ENCODE measurements around the gene ITGBL1. TPM values are rescaled to one million over a fixed set of nuclear protein-coding genes. Genes with fewer than 3 reads are reported as not detected.

ITGBL1 gene
- total RNA-seq, 1 experiment from 2014 or later = 0.89 TPM

- H3K9me3 ChIP-seq (ENCODE audit: low read length) = no peaks in the 10 kb centered on the region
- H4K20me1 ChIP-seq (ENCODE audit: insufficient read depth, low read depth, low read length) = no peaks in the 10 kb centered on the region
- H3K4me2 ChIP-seq (ENCODE audit: low read depth, low read length, poor library complexity, severe bottlenecking) = no peak overlapping the region
- no peak overlapping the region for H2AFZ ChIP-seq (ENCODE audit: low read length)
- H3K79me2 ChIP-seq (ENCODE audit: low read length) = no peaks in the 10 kb centered on the region
- H3K4me1 ChIP-seq (ENCODE audit: low read length) = no peaks in the 10 kb centered on the region
- no peak for DNase-seq
- H3K36me3 ChIP-seq (ENCODE audit: insufficient read depth, low read length) = no peaks in the 10 kb centered on the region
- no peak overlapping the region for H3K4me3 ChIP-seq (ENCODE audit: low read length)
- H3K27me3 ChIP-seq (ENCODE audit: low read length) = no peaks in the 10 kb centered on the region
- no peak overlapping the region for H3K27ac ChIP-seq (ENCODE audit: low read length)
- no peaks in the 10 kb centered on the region for H3K9me2 ChIP-seq (replicated peaks; ENCODE audit: insufficient read depth, low read length)
- H3K9ac ChIP-seq (ENCODE audit: low read length) = no peak overlapping the region
Observed at GRCh38 chr13:101488734-101489133, 36.3 kb downstream of the ITGBL1 start.

GRCh38 chr13:101489643-101490405, 37.3 kb downstream of the ITGBL1 start:
- Histone ChIP-seq H3K9me2 (replicated peaks; ENCODE audit: insufficient read depth, low read length) (no peaks in the 10 kb centered on the region), H3K27me3 (ENCODE audit: low read length) (no peaks in the 10 kb centered on the region), H3K4me2 (ENCODE audit: low read depth, low read length, poor library complexity, severe bottlenecking) (no peak overlapping the region), H3K9ac (ENCODE audit: low read length) (no peak overlapping the region), H3K79me2 (ENCODE audit: low read length) (no peaks in the 10 kb centered on the region), H3K9me3 (ENCODE audit: low read length) (no peaks in the 10 kb centered on the region), H3K4me1 (ENCODE audit: low read length) (no peaks in the 10 kb centered on the region), H3K27ac (ENCODE audit: low read length) (no peak overlapping the region), H2AFZ (ENCODE audit: low read length) (no peak overlapping the region), H4K20me1 (ENCODE audit: insufficient read depth, low read depth, low read length) (no peaks in the 10 kb centered on the region), H3K36me3 (ENCODE audit: insufficient read depth, low read length) (no peaks in the 10 kb centered on the region), H3K4me3 (ENCODE audit: low read length) (no peak overlapping the region)
- no peak for DNase-seq

- Histone ChIP-seq H3K9ac (ENCODE audit: low read length) (no peak overlapping the region), H3K4me3 (ENCODE audit: low read length) (no peak overlapping the region), H3K4me1 (ENCODE audit: low read length) (no peaks in the 10 kb centered on the region), H3K4me2 (ENCODE audit: low read depth, low read length, poor library complexity, severe bottlenecking) (no peak overlapping the region), H3K36me3 (ENCODE audit: insufficient read depth, low read length) (no peaks in the 10 kb centered on the region), H3K9me3 (ENCODE audit: low read length) (no peaks in the 10 kb centered on the region), H4K20me1 (ENCODE audit: insufficient read depth, low read depth, low read length) (no peaks in the 10 kb centered on the region), H2AFZ (ENCODE audit: low read length) (no peak overlapping the region), H3K9me2 (replicated peaks; ENCODE audit: insufficient read depth, low read length) (no peaks in the 10 kb centered on the region), H3K79me2 (ENCODE audit: low read length) (no peaks in the 10 kb centered on the region), H3K27me3 (ENCODE audit: low read length) (no peaks in the 10 kb centered on the region), H3K27ac (ENCODE audit: low read length) (no peak overlapping the region)
- no peak for DNase-seq
Observed at GRCh38 chr13:101490406-101491015, 38.0 kb downstream of the ITGBL1 start.

GRCh38 chr13:101492251-101492910, 39.9 kb downstream of the ITGBL1 start:
- Histone ChIP-seq H4K20me1 (ENCODE audit: insufficient read depth, low read depth, low read length) (no peaks in the 10 kb centered on the region), H3K9me3 (ENCODE audit: low read length) (no peaks in the 10 kb centered on the region), H3K4me1 (ENCODE audit: low read length) (no peaks in the 10 kb centered on the region), H3K27me3 (ENCODE audit: low read length) (no peaks in the 10 kb centered on the region), H3K36me3 (ENCODE audit: insufficient read depth, low read length) (no peaks in the 10 kb centered on the region), H2AFZ (ENCODE audit: low read length) (no peak overlapping the region), H3K9me2 (replicated peaks; ENCODE audit: insufficient read depth, low read length) (no peaks in the 10 kb centered on the region), H3K9ac (ENCODE audit: low read length) (no peak overlapping the region), H3K27ac (ENCODE audit: low read length) (no peak overlapping the region), H3K4me2 (ENCODE audit: low read depth, low read length, poor library complexity, severe bottlenecking) (no peak overlapping the region), H3K79me2 (ENCODE audit: low read length) (no peaks in the 10 kb centered on the region), H3K4me3 (ENCODE audit: low read length) (no peak overlapping the region)
- no peak for DNase-seq

- no peak overlapping the region for H3K27ac ChIP-seq (ENCODE audit: low read length)
- no peaks in the 10 kb centered on the region for H3K79me2 ChIP-seq (ENCODE audit: low read length)
Observed at GRCh38 chr13:101493541-101493940, 41.1 kb downstream of the ITGBL1 start.

GRCh38 chr13:101499406-101499805, 46.9 kb downstream of the ITGBL1 start:
- Histone ChIP-seq H3K27ac (ENCODE audit: low read length) (no peak overlapping the region), H4K20me1 (ENCODE audit: insufficient read depth, low read depth, low read length) (no peaks in the 10 kb centered on the region), H3K4me3 (ENCODE audit: low read length) (no peak overlapping the region), H3K9me3 (ENCODE audit: low read length) (no peaks in the 10 kb centered on the region), H3K27me3 (ENCODE audit: low read length) (no peaks in the 10 kb centered on the region), H2AFZ (ENCODE audit: low read length) (no peak overlapping the region), H3K36me3 (ENCODE audit: insufficient read depth, low read length) (no peaks in the 10 kb centered on the region), H3K4me2 (ENCODE audit: low read depth, low read length, poor library complexity, severe bottlenecking) (no peak overlapping the region), H3K79me2 (ENCODE audit: low read length) (no peaks in the 10 kb centered on the region), H3K9me2 (replicated peaks; ENCODE audit: insufficient read depth, low read length) (no peaks in the 10 kb centered on the region), H3K9ac (ENCODE audit: low read length) (no peak overlapping the region), H3K4me1 (ENCODE audit: low read length) (no peaks in the 10 kb centered on the region)
- DNase-seq = no peak

More at GRCh38 chr13:101493541-101493940, 41.1 kb downstream of the ITGBL1 start:
- Histone ChIP-seq H4K20me1 (ENCODE audit: insufficient read depth, low read depth, low read length) (no peaks in the 10 kb centered on the region), H3K4me3 (ENCODE audit: low read length) (no peak overlapping the region), H2AFZ (ENCODE audit: low read length) (no peak overlapping the region), H3K36me3 (ENCODE audit: insufficient read depth, low read length) (no peaks in the 10 kb centered on the region), H3K4me1 (ENCODE audit: low read length) (no peaks in the 10 kb centered on the region), H3K27me3 (ENCODE audit: low read length) (no peaks in the 10 kb centered on the region), H3K9me2 (replicated peaks; ENCODE audit: insufficient read depth, low read length) (no peaks in the 10 kb centered on the region), H3K9me3 (ENCODE audit: low read length) (no peaks in the 10 kb centered on the region), H3K9ac (ENCODE audit: low read length) (no peak overlapping the region), H3K4me2 (ENCODE audit: low read depth, low read length, poor library complexity, severe bottlenecking) (no peak overlapping the region)
- no peak for DNase-seq

DNA sequence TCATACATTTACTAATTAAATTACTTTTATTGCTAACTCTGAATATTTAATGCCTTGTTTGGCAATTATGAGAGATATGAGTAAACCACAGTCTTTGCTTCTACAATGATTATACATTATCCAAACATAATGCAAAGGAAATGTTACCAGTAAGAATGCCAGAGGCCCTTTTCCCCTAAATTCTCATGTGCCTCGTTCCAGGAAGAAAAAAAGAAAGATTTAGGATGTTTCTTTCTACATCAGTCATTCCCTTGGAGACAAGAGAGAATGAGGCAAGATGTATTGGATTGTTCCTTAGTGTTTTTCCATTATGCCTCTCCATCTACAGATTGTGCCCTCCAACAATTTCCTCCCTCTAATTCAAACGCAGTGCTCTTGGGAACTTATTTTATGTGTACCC, 50.1 kb downstream of the ITGBL1 start:
- no peak overlapping the region for H3K4me3 ChIP-seq (ENCODE audit: low read length)
- H4K20me1 ChIP-seq (ENCODE audit: insufficient read depth, low read depth, low read length) = no peaks in the 10 kb centered on the region
- no peaks in the 10 kb centered on the region for H3K4me1 ChIP-seq (ENCODE audit: low read length)
- no peak overlapping the region for H3K27ac ChIP-seq (ENCODE audit: low read length)
- H3K79me2 ChIP-seq (ENCODE audit: low read length) = no peaks in the 10 kb centered on the region
- H3K9ac ChIP-seq (ENCODE audit: low read length) = no peak overlapping the region
- H3K9me2 ChIP-seq (replicated peaks; ENCODE audit: insufficient read depth, low read length) = no peaks in the 10 kb centered on the region
- H3K9me3 ChIP-seq (ENCODE audit: low read length) = no peaks in the 10 kb centered on the region
- no peak overlapping the region for H3K4me2 ChIP-seq (ENCODE audit: low read depth, low read length, poor library complexity, severe bottlenecking)
- no peaks in the 10 kb centered on the region for H3K36me3 ChIP-seq (ENCODE audit: insufficient read depth, low read length)
- DNase-seq = no peak
- no peak overlapping the region for H2AFZ ChIP-seq (ENCODE audit: low read length)
- H3K27me3 ChIP-seq (ENCODE audit: low read length) = no peaks in the 10 kb centered on the region

DNA sequence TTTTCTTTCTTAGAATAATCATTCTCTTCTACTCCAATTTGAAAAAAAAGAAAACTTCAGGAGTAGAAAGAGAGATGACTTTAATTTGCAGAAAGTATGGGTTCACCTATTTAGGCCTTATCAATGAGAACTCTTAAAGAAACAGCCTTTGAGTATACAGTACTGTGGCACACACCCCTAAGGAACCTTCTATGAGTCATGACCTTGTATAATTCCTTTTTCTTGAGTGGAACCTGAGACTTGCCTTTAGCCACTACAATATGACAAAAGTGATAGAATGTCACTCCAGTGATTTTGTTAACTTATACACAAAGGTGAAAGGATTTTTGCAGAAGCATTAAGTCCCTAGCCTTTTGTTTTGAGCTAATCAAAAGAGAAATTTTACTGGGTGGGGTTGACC, 58.7 kb downstream of the ITGBL1 start:
- H3K79me2 ChIP-seq (ENCODE audit: low read length) = no peaks in the 10 kb centered on the region
- DNase-seq = no peak
- no peaks in the 10 kb centered on the region for H3K27me3 ChIP-seq (ENCODE audit: low read length)

More for the DNA sequence above, 58.7 kb downstream of the ITGBL1 start:
- Histone ChIP-seq H3K9me2 (replicated peaks; ENCODE audit: insufficient read depth, low read length) (no peaks in the 10 kb centered on the region), H3K4me3 (ENCODE audit: low read length) (no peak overlapping the region), H2AFZ (ENCODE audit: low read length) (no peak overlapping the region), H4K20me1 (ENCODE audit: insufficient read depth, low read depth, low read length) (no peaks in the 10 kb centered on the region), H3K27ac (ENCODE audit: low read length) (no peak overlapping the region), H3K4me2 (ENCODE audit: low read depth, low read length, poor library complexity, severe bottlenecking) (no peak overlapping the region), H3K9me3 (ENCODE audit: low read length) (no peaks in the 10 kb centered on the region), H3K36me3 (ENCODE audit: insufficient read depth, low read length) (no peaks in the 10 kb centered on the region), H3K9ac (ENCODE audit: low read length) (no peak overlapping the region), H3K4me1 (ENCODE audit: low read length) (no peaks in the 10 kb centered on the region)

Data from Karpas-422 (cell line).